Stimulated activated naive B cell treated with anti-CD40 and anti-IgM and Interleukin-4, amounts not matched to agents 10 μg/mL and 1 μg/mL and 100 μg/mL, for 72 hours (primary cell): Measurements from ENCODE around the gene SNRPB2.
A peak's percentile ranks its signal among the peaks of the same experiment; 100 is the strongest.

Source experiments
- ATAC-seq, 2 donors: fragments of 150-1000 bp; cut with Tn5 transposase; replicated peaks; 2 replicates each; pipeline ENCODE4 v1.10.0; 2021; ENCODE audit warnings: moderate library complexity in 1 of 2
- DNase-seq: peaks from one replicate; pipeline ENCODE4 v3.0.0; 2021
- H3K27ac Mint-ChIP-seq: one replicate; pipeline ENCODE4 v1.8.0; 2022; ENCODE audit warnings: mild to moderate bottlenecking, mixed read lengths
- H3K27me3 Mint-ChIP-seq, 2 donors: one replicate each; pipeline ENCODE4 v1.8.0; 2022; ENCODE audit warnings: mixed read lengths in 2 of 2
- H3K36me3 Mint-ChIP-seq, 2 donors: one replicate each; pipeline ENCODE4 v1.8.0; 2022; ENCODE audit warnings: mixed read lengths in 2 of 2, mild to moderate bottlenecking in 1 of 2
- H3K4me1 Mint-ChIP-seq, 2 donors: one replicate each; pipeline ENCODE4 v1.8.0; 2022; ENCODE audit warnings: mixed read lengths in 2 of 2, mild to moderate bottlenecking in 1 of 2
- H3K4me3 Mint-ChIP-seq, 2 donors: one replicate each; pipeline ENCODE4 v1.8.0; 2022; ENCODE audit warnings: mild to moderate bottlenecking in 2 of 2, mixed read lengths in 2 of 2, moderate library complexity in 1 of 2
- H3K9me3 Mint-ChIP-seq, 2 donors: one replicate each; pipeline ENCODE4 v1.8.0; 2022; ENCODE audit warnings: mixed read lengths in 2 of 2, mild to moderate bottlenecking in 1 of 2

The SNRPB2 gene

DNA sequence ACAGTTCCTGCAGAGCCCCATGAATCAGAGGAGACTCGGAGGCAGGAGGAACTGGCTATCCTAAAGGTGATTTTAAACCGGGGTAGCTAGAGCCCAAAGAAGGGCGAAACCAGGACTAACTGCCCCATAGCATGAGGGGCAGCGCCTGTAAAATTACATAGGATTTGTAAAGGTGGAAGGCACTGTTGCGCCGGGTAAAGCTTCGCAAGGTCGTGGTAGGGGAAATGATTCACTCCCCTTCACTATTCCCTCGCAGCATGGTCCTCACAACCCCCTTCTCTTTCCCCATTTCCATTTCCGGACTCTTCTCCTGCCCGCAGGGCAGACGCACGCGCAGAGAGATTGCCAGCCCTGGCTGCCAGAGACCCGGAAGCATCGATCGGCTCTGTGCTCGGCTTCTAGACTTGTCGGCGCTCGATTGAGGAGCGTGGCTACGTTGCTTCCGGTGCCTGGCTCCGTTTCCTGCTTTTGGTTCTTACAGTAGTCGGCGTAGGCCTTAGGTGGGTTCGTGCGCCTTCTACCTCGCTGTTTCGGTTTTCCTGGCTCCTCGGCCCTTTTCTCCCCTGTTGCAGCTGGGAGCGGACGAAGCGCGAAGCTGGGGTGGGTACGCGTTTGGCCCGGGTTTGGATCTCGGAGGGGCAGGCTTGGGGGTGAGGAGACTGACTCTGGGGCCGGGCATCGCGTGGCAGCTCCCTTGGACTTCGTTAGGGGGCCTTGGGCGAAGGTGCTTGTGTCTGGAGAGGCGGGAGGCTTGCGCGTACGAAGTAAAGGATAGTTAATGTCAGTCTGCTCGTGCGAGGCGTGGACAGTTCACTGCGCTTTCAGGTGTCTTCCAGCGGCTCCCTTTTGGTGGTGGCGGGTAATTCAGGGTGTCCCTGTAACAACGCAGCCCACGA, at the start of gene SNRPB2:
Gene SNRPB2 (plus strand): TSS at position 462 of the 896 bp plus-strand sequence. CDS start 1,677 bp downstream, outside the sequence.
- ATAC-seq = peak; percentile 97 to 98
- DNase-seq = peak; percentile 90
- peaks cover 0 to 4% of the 10 kb centered on the region in 2 donors for H3K9me3 Mint-ChIP-seq

DNA sequence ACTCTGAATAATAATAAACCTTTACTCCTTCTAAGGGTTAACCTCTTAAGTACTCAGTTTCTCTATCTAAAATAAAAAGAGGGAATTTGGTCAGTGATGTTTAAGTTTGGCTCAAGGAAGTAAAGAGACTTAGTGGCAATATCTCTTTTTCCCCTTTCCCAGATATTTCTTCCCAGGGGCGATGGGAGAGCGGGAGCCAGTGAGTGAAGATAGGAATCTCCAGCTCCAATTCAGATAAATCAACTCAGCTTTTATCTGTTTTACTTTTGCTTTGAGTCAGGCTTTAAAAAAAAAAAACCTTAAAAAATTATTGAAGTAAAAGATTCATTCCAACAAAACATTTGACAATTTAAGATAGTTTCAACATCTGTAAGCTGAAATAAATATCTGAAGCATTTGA, 45.4 kb upstream of the SNRPB2 start:
- DNase-seq = no peak
- no peak for ATAC-seq
- Mint-ChIP-seq H3K4me3 (no peak overlapping the region), H3K27ac (no peak overlapping the region), H3K36me3 (no peaks in the 10 kb centered on the region), H3K27me3 (no peaks in the 10 kb centered on the region), H3K4me1 (peaks cover 2 to 6% of the 10 kb centered on the region in 2 donors), H3K9me3 (no peaks in the 10 kb centered on the region)

More for the DNA sequence above, at the start of gene SNRPB2:
- peaks cover 20 to 21% of the 10 kb centered on the region in 2 donors for H3K36me3 Mint-ChIP-seq
- peaks cover 15 to 25% of the 10 kb centered on the region in 2 donors for H3K27me3 Mint-ChIP-seq
- H3K4me1 Mint-ChIP-seq = peaks cover 14 to 41% of the 10 kb centered on the region in 2 donors
- H3K4me3 Mint-ChIP-seq = peak within 1 kb of the TSS; percentile 95 to 100
- peak within 1 kb of the TSS; percentile 100 for H3K27ac Mint-ChIP-seq

DNA sequence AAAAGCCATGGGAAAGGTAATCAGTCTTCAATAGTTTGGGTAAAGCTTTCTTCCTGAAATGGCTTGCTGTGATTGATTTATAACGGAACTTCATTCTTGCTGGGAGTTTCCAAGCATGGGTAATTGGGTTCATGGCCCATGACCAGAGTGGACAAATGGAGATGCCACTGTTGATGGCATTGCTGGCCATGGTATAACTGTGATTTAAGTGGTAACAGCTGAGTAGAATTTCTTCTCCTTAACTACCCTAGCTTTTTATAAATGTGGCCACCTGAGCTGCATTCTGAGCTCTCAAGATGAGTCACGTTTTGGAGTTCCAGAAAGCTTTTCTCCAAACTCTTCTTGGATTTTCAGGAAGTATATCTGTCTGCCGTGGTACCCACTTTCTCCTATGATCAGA, 39.9 kb upstream of the SNRPB2 start:
- Mint-ChIP-seq H3K27ac (no peak overlapping the region), H3K4me3 (no peak overlapping the region), H3K4me1 (peaks cover 2 to 12% of the 10 kb centered on the region in 2 donors), H3K9me3 (no peaks in the 10 kb centered on the region), H3K27me3 (peaks cover 10 to 16% of the 10 kb centered on the region in 2 donors), H3K36me3 (no peaks in the 10 kb centered on the region)
- DNase-seq = no peak
- no peak for ATAC-seq

DNA sequence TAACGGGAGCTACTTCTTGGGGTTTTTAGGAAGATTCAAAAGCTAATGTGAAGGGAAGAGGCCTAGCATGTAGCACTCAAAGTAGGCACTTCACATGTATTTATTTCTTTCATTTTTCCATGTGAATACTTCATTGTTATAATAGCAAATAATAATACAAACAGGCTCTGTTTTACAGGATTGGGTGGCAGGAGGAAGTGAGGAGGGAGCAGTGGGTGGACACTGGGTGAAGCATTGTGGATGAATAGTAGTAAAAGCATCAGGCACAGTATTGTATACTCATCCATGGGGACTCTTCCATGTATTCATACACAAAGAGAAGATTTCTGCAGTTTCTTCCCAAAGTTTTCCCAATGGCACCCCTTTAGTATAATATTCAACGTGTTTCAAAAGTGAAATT, 38.4 kb upstream of the SNRPB2 start:
- Mint-ChIP-seq H3K27ac (no peak overlapping the region), H3K27me3 (peaks cover 16 to 22% of the 10 kb centered on the region in 2 donors), H3K36me3 (no peaks in the 10 kb centered on the region), H3K4me1 (peaks cover 2 to 12% of the 10 kb centered on the region in 2 donors), H3K4me3 (no peak overlapping the region), H3K9me3 (no peaks in the 10 kb centered on the region)
- DNase-seq (no peak), ATAC-seq (no peak)

DNA sequence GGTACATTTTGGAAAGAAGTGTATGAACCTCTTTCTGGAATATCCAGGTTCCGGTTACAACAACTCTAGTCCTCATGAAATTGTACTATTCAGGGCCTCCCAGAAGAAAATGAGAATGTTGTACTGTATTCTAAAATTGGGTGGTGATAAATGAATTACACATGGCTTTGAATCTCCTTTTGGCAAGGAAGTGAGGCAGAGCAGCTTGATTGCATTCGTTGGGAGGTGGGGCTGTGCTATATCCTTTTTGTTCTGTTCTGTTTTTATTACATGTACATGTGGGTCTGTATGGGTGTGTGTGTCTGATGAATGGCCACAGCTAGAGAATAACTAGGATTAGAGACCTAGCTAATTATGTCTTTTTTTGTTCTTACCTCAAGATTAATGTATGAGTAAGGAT, 37.8 kb upstream of the SNRPB2 start:
- Mint-ChIP-seq H3K4me3 (no peak overlapping the region), H3K27ac (no peak overlapping the region), H3K9me3 (no peaks in the 10 kb centered on the region), H3K36me3 (no peaks in the 10 kb centered on the region), H3K27me3 (peaks cover 16 to 28% of the 10 kb centered on the region in 2 donors), H3K4me1 (peaks cover 1 to 8% of the 10 kb centered on the region in 2 donors)
- DNase-seq (no peak), ATAC-seq (no peak)

DNA sequence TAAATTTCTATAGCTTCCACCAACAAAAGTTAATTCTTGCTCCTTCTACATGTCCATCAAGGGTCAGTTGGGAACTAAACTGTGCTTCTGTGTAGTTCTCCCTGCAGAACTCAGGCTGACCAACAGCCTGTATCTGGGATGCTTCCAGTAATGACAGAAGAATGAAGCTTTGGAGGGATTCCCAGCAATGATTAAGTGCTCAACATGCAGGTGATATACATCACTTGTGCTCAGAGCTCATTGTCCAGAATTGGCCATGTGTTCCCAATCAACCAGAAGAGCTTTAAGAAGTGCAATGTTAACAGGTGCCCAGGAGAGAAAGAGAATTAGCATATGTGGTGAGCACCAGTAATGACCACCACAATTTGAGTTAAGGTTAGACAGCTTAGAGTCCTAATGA, 37.4 kb upstream of the SNRPB2 start:
- ATAC-seq (no peak), DNase-seq (no peak)
- peaks cover 0 to 6% of the 10 kb centered on the region in 2 donors for H3K4me1 Mint-ChIP-seq
- H3K4me3 Mint-ChIP-seq = no peak overlapping the region
- H3K9me3 Mint-ChIP-seq = no peaks in the 10 kb centered on the region
- H3K36me3 Mint-ChIP-seq = no peaks in the 10 kb centered on the region
- H3K27ac Mint-ChIP-seq = no peak overlapping the region
- peaks cover 16 to 28% of the 10 kb centered on the region in 2 donors for H3K27me3 Mint-ChIP-seq

DNA sequence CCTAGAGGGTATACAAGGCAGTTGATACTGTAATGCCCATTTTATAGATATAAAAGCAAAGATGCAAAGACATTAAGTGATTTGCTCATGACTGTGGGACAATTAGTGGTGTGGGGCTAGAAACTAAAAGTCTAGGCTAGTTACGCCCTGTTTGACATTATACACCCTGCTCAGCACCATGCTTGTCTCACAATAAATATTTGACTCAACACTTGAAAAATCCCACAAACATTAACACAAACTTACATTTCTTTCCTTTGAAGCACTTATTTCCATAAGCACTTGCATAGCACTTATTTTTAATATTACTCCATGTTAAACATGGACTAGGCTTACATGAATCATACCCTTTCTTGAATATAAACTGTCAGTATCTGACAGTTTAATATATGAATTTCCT, 36.5 kb upstream of the SNRPB2 start:
- Mint-ChIP-seq H3K4me1 (peaks cover 0 to 6% of the 10 kb centered on the region in 2 donors), H3K27ac (no peak overlapping the region), H3K9me3 (no peaks in the 10 kb centered on the region), H3K27me3 (peaks cover 22 to 28% of the 10 kb centered on the region in 2 donors), H3K4me3 (no peak overlapping the region), H3K36me3 (no peaks in the 10 kb centered on the region)
- DNase-seq (no peak), ATAC-seq (no peak)

DNA sequence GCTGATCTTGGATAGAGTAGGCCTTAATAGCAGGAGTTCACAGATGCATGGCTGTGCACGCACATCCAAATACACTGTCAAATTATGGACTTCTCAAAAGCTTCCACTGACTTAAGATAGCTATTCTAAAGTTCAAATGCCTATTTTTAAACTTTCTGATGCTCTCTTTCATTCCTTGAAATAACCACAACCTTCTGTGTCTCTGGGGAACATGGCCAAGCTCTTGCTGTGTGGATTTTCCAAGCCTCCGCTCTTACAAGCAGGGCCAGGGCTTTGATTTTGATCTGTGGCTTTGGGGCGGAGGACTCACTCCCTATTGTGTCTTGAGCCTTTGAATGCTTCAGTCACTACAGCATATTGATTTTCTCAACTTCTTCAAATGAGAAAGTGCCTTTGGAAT, 35.7 kb upstream of the SNRPB2 start:
- Mint-ChIP-seq H3K4me3 (no peak overlapping the region), H3K4me1 (peaks cover 0 to 6% of the 10 kb centered on the region in 2 donors), H3K9me3 (no peaks in the 10 kb centered on the region), H3K27ac (no peak overlapping the region), H3K27me3 (peaks cover 22 to 28% of the 10 kb centered on the region in 2 donors), H3K36me3 (no peaks in the 10 kb centered on the region)
- no peak for ATAC-seq
- no peak for DNase-seq

DNA sequence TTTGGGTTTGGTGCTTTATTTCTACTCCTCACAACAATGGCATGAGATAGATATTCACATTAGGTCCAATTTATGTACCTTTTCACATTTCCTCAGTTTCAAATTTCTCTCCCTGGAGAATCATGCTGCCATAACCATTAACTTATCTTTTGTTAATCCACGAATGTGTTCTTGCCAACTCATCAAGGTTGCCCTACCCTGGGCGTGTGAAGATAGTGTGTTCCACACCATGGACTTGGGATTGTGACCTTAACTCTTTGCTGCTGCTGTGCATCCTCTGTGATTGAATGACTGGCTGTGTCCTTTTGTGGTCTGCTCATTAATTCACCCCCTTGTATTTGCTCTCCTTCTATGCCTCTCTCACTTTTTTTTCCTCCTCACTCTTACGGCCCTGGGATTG, 34.2 kb upstream of the SNRPB2 start:
- H3K27me3 Mint-ChIP-seq = peaks cover 18 to 28% of the 10 kb centered on the region in 2 donors
- H3K4me3 Mint-ChIP-seq = no peak overlapping the region
- DNase-seq = no peak
- peaks cover 0 to 6% of the 10 kb centered on the region in 2 donors for H3K4me1 Mint-ChIP-seq
- H3K9me3 Mint-ChIP-seq = no peaks in the 10 kb centered on the region
- no peak overlapping the region for H3K27ac Mint-ChIP-seq
- H3K36me3 Mint-ChIP-seq = no peaks in the 10 kb centered on the region
- no peak for ATAC-seq

DNA sequence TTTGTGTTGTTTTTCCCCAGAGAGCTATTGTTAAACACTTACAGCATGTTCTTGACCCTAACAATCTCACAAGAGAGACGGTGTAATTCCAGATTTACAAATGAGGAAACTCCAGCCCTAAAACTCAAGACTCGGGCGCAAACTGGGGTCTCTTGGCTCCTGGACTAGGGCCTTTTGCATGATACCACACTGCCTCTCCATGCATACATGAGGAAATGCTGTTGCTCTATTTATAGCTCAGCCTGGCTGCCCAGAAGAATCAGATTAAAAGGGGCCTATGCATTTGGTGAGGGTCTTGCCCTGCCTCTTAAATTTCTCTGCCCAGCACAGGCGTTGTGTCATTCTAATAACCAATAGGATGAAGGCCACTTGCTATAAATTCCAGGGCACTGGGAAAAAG, 30.5 kb upstream of the SNRPB2 start:
- peaks cover 17 to 20% of the 10 kb centered on the region in 2 donors for H3K27me3 Mint-ChIP-seq
- no peaks in the 10 kb centered on the region for H3K9me3 Mint-ChIP-seq
- no peaks in the 10 kb centered on the region for H3K36me3 Mint-ChIP-seq
- H3K4me3 Mint-ChIP-seq = no peak overlapping the region
- ATAC-seq = no peak
- peaks cover 0 to 2% of the 10 kb centered on the region in 2 donors for H3K4me1 Mint-ChIP-seq
- no peak for DNase-seq
- no peak overlapping the region for H3K27ac Mint-ChIP-seq

DNA sequence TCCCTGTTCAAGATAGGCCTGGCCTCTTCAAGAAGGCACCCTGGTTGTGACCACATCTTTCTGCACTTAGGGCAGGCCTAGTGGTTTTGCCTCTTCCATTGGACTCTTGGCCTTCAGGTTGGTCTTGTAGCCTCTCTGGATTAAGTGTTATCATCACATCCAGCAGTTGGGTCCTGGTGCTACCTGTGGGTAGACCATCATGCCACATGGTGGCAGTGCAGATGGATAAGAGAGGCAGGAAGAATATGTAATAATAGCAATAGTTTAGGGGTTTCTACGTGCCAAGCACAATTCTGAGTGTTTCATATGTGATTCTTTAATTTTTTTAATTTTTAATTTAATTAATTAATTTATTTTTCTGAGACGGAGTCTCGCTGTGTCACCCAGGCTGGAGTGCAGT, 28.5 kb upstream of the SNRPB2 start:
- Mint-ChIP-seq H3K36me3 (peaks cover 4 to 6% of the 10 kb centered on the region in 2 donors), H3K4me1 (no peaks in the 10 kb centered on the region), H3K4me3 (no peak overlapping the region), H3K27ac (peak overlapping the region; percentile 11), H3K9me3 (peaks cover 6 to 9% of the 10 kb centered on the region in 2 donors), H3K27me3 (peaks cover 15 to 25% of the 10 kb centered on the region in 2 donors)
- no peak for DNase-seq
- peak; percentile 44 to 51 for ATAC-seq

DNA sequence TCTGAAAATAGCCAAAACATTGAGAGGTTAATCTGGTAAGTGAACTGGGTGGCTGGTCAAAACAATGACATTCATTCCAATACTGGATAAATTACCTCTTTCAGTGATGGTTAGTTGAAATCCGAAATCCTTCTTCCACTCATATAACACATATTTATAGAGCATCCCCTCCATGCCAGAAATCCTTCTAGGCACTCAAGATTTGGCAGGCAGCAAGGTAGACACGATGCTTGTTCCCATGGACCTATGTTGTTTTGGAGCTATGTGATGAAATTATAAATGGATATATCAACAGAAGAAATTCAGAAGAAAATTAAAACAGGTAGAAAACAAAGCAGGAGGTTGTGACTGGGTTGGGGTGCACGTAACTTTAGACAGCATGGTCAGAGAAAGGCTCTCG, 26.3 kb upstream of the SNRPB2 start:
- Mint-ChIP-seq H3K27me3 (peaks cover 24 to 31% of the 10 kb centered on the region in 2 donors), H3K9me3 (peaks cover 13 to 15% of the 10 kb centered on the region in 2 donors), H3K4me1 (peaks cover 5 to 7% of the 10 kb centered on the region in 2 donors), H3K27ac (no peak overlapping the region), H3K4me3 (no peak overlapping the region), H3K36me3 (peaks cover 8 to 11% of the 10 kb centered on the region in 2 donors)
- ATAC-seq (no peak), DNase-seq (no peak)

DNA sequence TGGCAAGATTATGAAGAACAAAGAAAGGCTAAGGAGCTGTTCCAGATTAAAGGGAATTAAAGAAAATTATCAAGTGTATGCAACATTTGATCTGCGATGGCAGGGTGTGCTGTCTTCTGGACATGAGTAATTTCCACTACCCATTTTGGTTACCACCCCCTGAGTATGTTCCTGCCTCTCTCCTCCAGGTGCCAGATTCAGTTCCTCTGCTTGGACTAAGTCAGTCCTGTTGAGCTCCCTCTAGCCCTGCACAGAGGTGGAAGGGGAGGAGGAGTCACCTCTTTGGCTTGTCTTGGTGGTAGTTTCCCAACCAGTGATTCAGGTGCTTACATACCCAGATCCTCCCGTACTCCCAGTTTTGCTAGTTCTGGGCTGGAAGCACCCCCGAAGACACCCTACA, 22.2 kb upstream of the SNRPB2 start:
- no peak overlapping the region for H3K4me3 Mint-ChIP-seq
- DNase-seq = no peak
- peaks cover 8 to 11% of the 10 kb centered on the region in 2 donors for H3K36me3 Mint-ChIP-seq
- no peak overlapping the region for H3K27ac Mint-ChIP-seq
- ATAC-seq = peak; percentile 85 to 87
- H3K27me3 Mint-ChIP-seq = peaks cover 21 to 24% of the 10 kb centered on the region in 2 donors
- H3K9me3 Mint-ChIP-seq = peaks cover 13 to 15% of the 10 kb centered on the region in 2 donors
- peaks cover 15% of the 10 kb centered on the region in 2 donors for H3K4me1 Mint-ChIP-seq

DNA sequence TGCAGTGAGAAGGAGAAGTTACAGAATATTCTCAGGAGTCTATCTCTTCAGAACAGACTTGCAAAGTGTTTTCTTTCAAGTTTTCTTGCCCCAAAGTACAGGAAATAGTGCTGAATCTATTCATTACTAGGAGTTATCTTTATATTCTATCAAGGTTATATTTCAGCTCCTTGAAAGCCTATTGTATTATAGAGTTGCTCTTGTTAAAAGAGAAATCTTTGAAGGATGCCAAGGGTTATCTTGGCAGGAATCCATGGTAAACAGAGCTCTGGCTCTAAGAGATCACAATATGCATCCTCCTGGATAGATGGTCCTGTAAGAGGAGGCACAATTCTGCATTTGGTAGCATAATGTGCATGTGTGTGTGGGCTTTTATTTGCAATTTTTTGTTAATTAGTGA, 21.2 kb upstream of the SNRPB2 start:
- peaks cover 21 to 24% of the 10 kb centered on the region in 2 donors for H3K27me3 Mint-ChIP-seq
- peaks cover 15% of the 10 kb centered on the region in 2 donors for H3K4me1 Mint-ChIP-seq
- H3K9me3 Mint-ChIP-seq = peaks cover 13 to 15% of the 10 kb centered on the region in 2 donors
- H3K27ac Mint-ChIP-seq = no peak overlapping the region
- DNase-seq (no peak), ATAC-seq (no peak)
- no peak overlapping the region for H3K4me3 Mint-ChIP-seq
- H3K36me3 Mint-ChIP-seq = peaks cover 8 to 11% of the 10 kb centered on the region in 2 donors

DNA sequence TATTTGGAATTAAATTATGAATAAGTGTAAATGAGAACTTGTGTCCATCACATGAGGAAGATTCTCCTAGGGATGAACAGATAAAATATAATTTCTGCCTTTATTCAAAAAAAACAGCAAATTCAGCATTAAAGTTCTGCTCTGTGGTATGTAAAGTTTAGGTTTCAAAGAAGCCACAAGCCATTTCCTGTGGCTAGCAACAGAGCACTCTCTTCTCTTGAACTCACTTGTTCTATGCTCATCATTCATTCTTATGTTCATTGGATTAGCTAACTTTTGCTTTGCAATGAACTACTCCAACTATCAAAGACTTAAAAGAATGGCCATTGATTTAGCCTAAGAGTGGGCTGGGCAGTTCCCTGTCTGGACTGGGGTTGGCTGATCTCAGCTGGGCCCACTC, 20.8 kb upstream of the SNRPB2 start:
- no peak overlapping the region for H3K4me3 Mint-ChIP-seq
- H3K27ac Mint-ChIP-seq = no peak overlapping the region

More for the DNA sequence above, 20.8 kb upstream of the SNRPB2 start:
- ATAC-seq (peak; percentile 51 to 68), DNase-seq (no peak)
- Mint-ChIP-seq H3K9me3 (peaks cover 13 to 15% of the 10 kb centered on the region in 2 donors), H3K36me3 (peaks cover 8 to 11% of the 10 kb centered on the region in 2 donors), H3K27me3 (peaks cover 21 to 24% of the 10 kb centered on the region in 2 donors), H3K4me1 (peaks cover 15% of the 10 kb centered on the region in 2 donors)
